CD8-positive, alpha-beta memory T cell (primary cell): ENCODE measurements around the gene HMX3. TPM values are rescaled to one million over a fixed set of nuclear protein-coding genes. Genes with fewer than 3 reads are reported as not detected.

Experiments used
- polyA plus RNA-seq: library from polyadenylated mRNA; unstranded; fragments of 300-500 nt; fragmentation: Illumina TruSeq; gene quantifications from one replicate; pipeline ENCODE4 v1.2.3, GENCODE V29; 2021
- total RNA-seq, 2 experiments: library from RNA; stranded (reverse); gene quantifications; one replicate each; pipeline ENCODE4 v1.2.3, GENCODE V29; 2021

HMX3 gene
- total and polyA plus RNA-seq, 3 experiments from 2014 or later: not detected

Other genes with a start within 250 kb of the HMX3 start
- not detected for gene FAM24A, start 225.4 kb upstream of the HMX3 start, total RNA-seq
- not detected for gene FAM24A, start 225.4 kb upstream of the HMX3 start, polyA plus RNA-seq
- 10 to 100 TPM in 1 of 2 experiments, 1 to 10 TPM in 1; 8.5 to 11.4 TPM for gene C10orf88, start 181.7 kb upstream of the HMX3 start, total RNA-seq
- 8.5 TPM for gene C10orf88, start 181.7 kb upstream of the HMX3 start, polyA plus RNA-seq
- gene PSTK, start 155.6 kb upstream of the HMX3 start, total RNA-seq: 1 to 10 TPM; 5.8 TPM
- 8.8 TPM for gene PSTK, start 155.6 kb upstream of the HMX3 start, polyA plus RNA-seq
- 10 to 100 TPM; 20.3 to 23.9 TPM for gene IKZF5, start 127.2 kb upstream of the HMX3 start, total RNA-seq
- 14.8 TPM for gene IKZF5, start 127.2 kb upstream of the HMX3 start, polyA plus RNA-seq
- 10 to 100 TPM; 24.4 to 27.3 TPM for gene ACADSB, start 127.0 kb upstream of the HMX3 start, total RNA-seq
- gene ACADSB, start 127.0 kb upstream of the HMX3 start, polyA plus RNA-seq: 29.2 TPM
- gene HMX2, start 12.2 kb downstream of the HMX3 start, total RNA-seq: not detected
- not detected for gene HMX2, start 12.2 kb downstream of the HMX3 start, polyA plus RNA-seq
- gene BUB3, start 18.4 kb downstream of the HMX3 start, total RNA-seq: 100 to 1,000 TPM; 254 to 255 TPM
- 231 TPM for gene BUB3, start 18.4 kb downstream of the HMX3 start, polyA plus RNA-seq